Measurements from ENCODE around the gene PPM1N.

PPM1N gene

GRCh38 chr19:45498411-45499195, at the start of gene PPM1N:
PPM1N (plus strand) TSS chr19:45498443; CDS start chr19:45498473, 30 bp downstream.
- no peaks in the 10 kb centered on the region for H3K9me3 Mint-ChIP-seq
- peaks cover 11% of the 10 kb centered on the region for H3K27me3 Mint-ChIP-seq
- peak; percentile 75 for ATAC-seq (replicated peaks; ENCODE audit: extremely low read depth, poor library complexity, severe bottlenecking)
- peak; percentile 55 to 61 for DNase-seq (ENCODE audit: low spot score in 2 of 2)
- H3K36me3 Mint-ChIP-seq (ENCODE audit: insufficient read depth), result peaks cover 10% of the 10 kb centered on the region
- peaks cover 41% of the 10 kb centered on the region for H3K4me1 Mint-ChIP-seq
- peak within 1 kb of the TSS; percentile 74 for H3K27ac Mint-ChIP-seq (ENCODE audit: low read depth)
- H3K4me3 Mint-ChIP-seq, result peak within 1 kb of the TSS; percentile 82

GRCh38 chr19:45448887-45449299, 49.4 kb upstream of the PPM1N start:
- DNase-seq (ENCODE audit: low spot score in 2 of 2) (no peak), ATAC-seq (replicated peaks; ENCODE audit: extremely low read depth, poor library complexity, severe bottlenecking) (no peak)
- Mint-ChIP-seq H3K9me3 (no peaks in the 10 kb centered on the region), H3K27me3 (no peaks in the 10 kb centered on the region), H3K36me3 (ENCODE audit: insufficient read depth) (peaks cover 44% of the 10 kb centered on the region), H3K27ac (ENCODE audit: low read depth) (peak overlapping the region; percentile 100), H3K4me3 (peak overlapping the region; percentile 96), H3K4me1 (peaks cover 68% of the 10 kb centered on the region)

- Mint-ChIP-seq H3K36me3 (ENCODE audit: insufficient read depth) (peaks cover 41% of the 10 kb centered on the region), H3K27ac (ENCODE audit: low read depth) (peak overlapping the region; percentile 100), H3K27me3 (no peaks in the 10 kb centered on the region), H3K4me3 (peak overlapping the region; percentile 96), H3K4me1 (peaks cover 60% of the 10 kb centered on the region), H3K9me3 (no peaks in the 10 kb centered on the region)
- ATAC-seq (replicated peaks; ENCODE audit: extremely low read depth, poor library complexity, severe bottlenecking) (peak; percentile 50), DNase-seq (ENCODE audit: low spot score in 2 of 2) (peak in 1 of 2 donors; percentile 62)
These were observed 48.3 kb upstream of the PPM1N start for GRCh38 chr19:45450012-45450333.

- H3K27ac Mint-ChIP-seq (ENCODE audit: low read depth), result peak overlapping the region; percentile 100
- peaks cover 60% of the 10 kb centered on the region for H3K4me1 Mint-ChIP-seq
- peak; percentile 52 for ATAC-seq (replicated peaks; ENCODE audit: extremely low read depth, poor library complexity, severe bottlenecking)
- no peaks in the 10 kb centered on the region for H3K9me3 Mint-ChIP-seq
- DNase-seq (ENCODE audit: low spot score in 2 of 2), result peak; percentile 74 to 80
- no peaks in the 10 kb centered on the region for H3K27me3 Mint-ChIP-seq
- peak overlapping the region; percentile 96 for H3K4me3 Mint-ChIP-seq
- peaks cover 47% of the 10 kb centered on the region for H3K36me3 Mint-ChIP-seq (ENCODE audit: insufficient read depth)
These were observed 47.0 kb upstream of the PPM1N start for GRCh38 chr19:45451131-45451849.

- peak overlapping the region; percentile 96 for H3K4me3 Mint-ChIP-seq
These were observed 46.3 kb upstream of the PPM1N start for GRCh38 chr19:45451850-45452387.

GRCh38 chr19:45455707-45456499, 42.3 kb upstream of the PPM1N start:
- no peaks in the 10 kb centered on the region for H3K27me3 Mint-ChIP-seq
- DNase-seq (ENCODE audit: low spot score in 2 of 2), result peak; percentile 46 to 52
- H3K4me1 Mint-ChIP-seq, result peaks cover 32% of the 10 kb centered on the region
- peak overlapping the region; percentile 67 for H3K4me3 Mint-ChIP-seq
- H3K27ac Mint-ChIP-seq (ENCODE audit: low read depth), result peak overlapping the region; percentile 90
- no peaks in the 10 kb centered on the region for H3K9me3 Mint-ChIP-seq
- H3K36me3 Mint-ChIP-seq (ENCODE audit: insufficient read depth), result peaks cover 21% of the 10 kb centered on the region
- ATAC-seq (replicated peaks; ENCODE audit: extremely low read depth, poor library complexity, severe bottlenecking), result peak; percentile 11

More at GRCh38 chr19:45451850-45452387, 46.3 kb upstream of the PPM1N start:
- no peak for DNase-seq (ENCODE audit: low spot score in 2 of 2)
- no peaks in the 10 kb centered on the region for H3K9me3 Mint-ChIP-seq
- no peaks in the 10 kb centered on the region for H3K27me3 Mint-ChIP-seq
- no peak for ATAC-seq (replicated peaks; ENCODE audit: extremely low read depth, poor library complexity, severe bottlenecking)
- H3K27ac Mint-ChIP-seq (ENCODE audit: low read depth), result peak overlapping the region; percentile 100
- peaks cover 61% of the 10 kb centered on the region for H3K4me1 Mint-ChIP-seq
- peaks cover 44% of the 10 kb centered on the region for H3K36me3 Mint-ChIP-seq (ENCODE audit: insufficient read depth)

- H3K27ac Mint-ChIP-seq (ENCODE audit: low read depth), result peak overlapping the region; percentile 90
- peaks cover 16% of the 10 kb centered on the region for H3K36me3 Mint-ChIP-seq (ENCODE audit: insufficient read depth)
- H3K27me3 Mint-ChIP-seq, result no peaks in the 10 kb centered on the region
- ATAC-seq (replicated peaks; ENCODE audit: extremely low read depth, poor library complexity, severe bottlenecking), result no peak
- no peaks in the 10 kb centered on the region for H3K9me3 Mint-ChIP-seq
- peak overlapping the region; percentile 67 for H3K4me3 Mint-ChIP-seq
- DNase-seq (ENCODE audit: low spot score in 2 of 2), result no peak
- H3K4me1 Mint-ChIP-seq, result peaks cover 26% of the 10 kb centered on the region
These were observed 41.8 kb upstream of the PPM1N start for GRCh38 chr19:45456500-45456815.

- Mint-ChIP-seq H3K9me3 (no peaks in the 10 kb centered on the region), H3K27me3 (no peaks in the 10 kb centered on the region), H3K27ac (ENCODE audit: low read depth) (no peak overlapping the region), H3K4me1 (peaks cover 16% of the 10 kb centered on the region), H3K4me3 (no peak overlapping the region), H3K36me3 (ENCODE audit: insufficient read depth) (peaks cover 12% of the 10 kb centered on the region)
- ATAC-seq (replicated peaks; ENCODE audit: extremely low read depth, poor library complexity, severe bottlenecking) (no peak), DNase-seq (ENCODE audit: low spot score in 2 of 2) (no peak)
These were observed 40.5 kb upstream of the PPM1N start for GRCh38 chr19:45457776-45458175.

- H3K27ac Mint-ChIP-seq (ENCODE audit: low read depth), result no peak overlapping the region
- peaks cover 8% of the 10 kb centered on the region for H3K4me1 Mint-ChIP-seq
- H3K27me3 Mint-ChIP-seq, result no peaks in the 10 kb centered on the region
- peaks cover 7% of the 10 kb centered on the region for H3K36me3 Mint-ChIP-seq (ENCODE audit: insufficient read depth)
- no peak for ATAC-seq (replicated peaks; ENCODE audit: extremely low read depth, poor library complexity, severe bottlenecking)
- H3K9me3 Mint-ChIP-seq, result no peaks in the 10 kb centered on the region
- no peak for DNase-seq (ENCODE audit: low spot score in 2 of 2)
- no peak overlapping the region for H3K4me3 Mint-ChIP-seq
These were observed 37.4 kb upstream of the PPM1N start for GRCh38 chr19:45460807-45461347.

- H3K27ac Mint-ChIP-seq (ENCODE audit: low read depth), result no peak overlapping the region
- H3K36me3 Mint-ChIP-seq (ENCODE audit: insufficient read depth), result peaks cover 3% of the 10 kb centered on the region
- H3K27me3 Mint-ChIP-seq, result no peaks in the 10 kb centered on the region
- no peak for ATAC-seq (replicated peaks; ENCODE audit: extremely low read depth, poor library complexity, severe bottlenecking)
- no peaks in the 10 kb centered on the region for H3K9me3 Mint-ChIP-seq
- DNase-seq (ENCODE audit: low spot score in 2 of 2), result no peak
- H3K4me1 Mint-ChIP-seq, result peaks cover 4% of the 10 kb centered on the region
- no peak overlapping the region for H3K4me3 Mint-ChIP-seq
These were observed 36.1 kb upstream of the PPM1N start for GRCh38 chr19:45462174-45462573.

GRCh38 chr19:45463241-45463640, 35.0 kb upstream of the PPM1N start:
- ATAC-seq (replicated peaks; ENCODE audit: extremely low read depth, poor library complexity, severe bottlenecking) (no peak), DNase-seq (ENCODE audit: low spot score in 2 of 2) (no peak)
- peaks cover 15% of the 10 kb centered on the region for H3K4me1 Mint-ChIP-seq
- no peaks in the 10 kb centered on the region for H3K27me3 Mint-ChIP-seq
- H3K36me3 Mint-ChIP-seq (ENCODE audit: insufficient read depth), result peaks cover 13% of the 10 kb centered on the region
- H3K4me3 Mint-ChIP-seq, result no peak overlapping the region
- no peak overlapping the region for H3K27ac Mint-ChIP-seq (ENCODE audit: low read depth)
- no peaks in the 10 kb centered on the region for H3K9me3 Mint-ChIP-seq

- no peak overlapping the region for H3K4me3 Mint-ChIP-seq
- no peak overlapping the region for H3K27ac Mint-ChIP-seq (ENCODE audit: low read depth)
- peaks cover 24% of the 10 kb centered on the region for H3K36me3 Mint-ChIP-seq (ENCODE audit: insufficient read depth)
- H3K4me1 Mint-ChIP-seq, result peaks cover 25% of the 10 kb centered on the region
- ATAC-seq (replicated peaks; ENCODE audit: extremely low read depth, poor library complexity, severe bottlenecking) (no peak), DNase-seq (ENCODE audit: low spot score in 2 of 2) (no peak)
- no peaks in the 10 kb centered on the region for H3K27me3 Mint-ChIP-seq
- no peaks in the 10 kb centered on the region for H3K9me3 Mint-ChIP-seq
These were observed 34.0 kb upstream of the PPM1N start for GRCh38 chr19:45464274-45464673.
